ENCODE results near the gene FBXW9. TPM values are rescaled to one million over a fixed set of nuclear protein-coding genes. Genes with fewer than 3 reads are reported as not detected.
"Not testable (repeated sequence)": the region's sequence is repeated elsewhere in the genome, so short reads cannot be mapped to it uniquely, and the experiment has no call there.

FBXW9 gene
- total RNA-seq, 4 donors from 2014 or later = 3.8 to 7.5 (median 4.1) TPM

GRCh38 chr19:12733369-12734214 is 37.2 kb upstream of the FBXW9 start:
- Histone ChIP-seq H3K9me3 (no peaks in the 10 kb centered on the region), H3K36me3 (peaks cover 0 to 36% of the 10 kb centered on the region in 2 donors), H3K27ac (peak overlapping the region; percentile 94 to 97 (median 96)), H3K27me3 (no peaks in the 10 kb centered on the region), H3K4me1 (peaks cover 4 to 67% (median 34%) of the 10 kb centered on the region in 3 donors), H3K4me3 (peak overlapping the region; percentile 99)
- TF ChIP-seq POLR2AphosphoS5 (IDR thresholded peaks at IDR 0.05) (peak; percentile 53), POLR2A (IDR thresholded peaks at IDR 0.05) (no peak), CTCF (IDR thresholded peaks at IDR 0.05) (peak in 1 of 4 experiments; percentile 10), EP300 (IDR thresholded peaks at IDR 0.05) (no peak)
- ATAC-seq = no peak
- WGBS, 2 donors (ENCODE audit: low coverage in 1 of 2) = 0% methylated on average over 6 to 7 of the region's 15 CpGs

GRCh38 chr19:12731337-12731736 is 34.9 kb upstream of the FBXW9 start:
- Histone ChIP-seq H3K9me3 (no peaks in the 10 kb centered on the region), H3K4me3 (no peak overlapping the region), H3K4me1 (peaks cover 4 to 50% (median 26%) of the 10 kb centered on the region in 3 donors), H3K27ac (no peak overlapping the region), H3K36me3 (peaks cover 0 to 44% of the 10 kb centered on the region in 2 donors), H3K27me3 (no peaks in the 10 kb centered on the region)
- 69 to 84% methylated on average over 2 to 5 of the region's 24 CpGs for WGBS, 2 donors (ENCODE audit: low coverage in 1 of 2)
- ATAC-seq = no peak
- TF ChIP-seq POLR2A (IDR thresholded peaks at IDR 0.05) = no peak

- H3K27ac ChIP-seq = no peak overlapping the region
Observed at GRCh38 chr19:12730064-12730463, 33.6 kb upstream of the FBXW9 start.

GRCh38 chr19:12727745-12728433 is 31.5 kb upstream of the FBXW9 start:
- no peak overlapping the region for H3K27ac ChIP-seq
- TF ChIP-seq POLR2A (IDR thresholded peaks at IDR 0.05) = no peak
- peaks cover 0 to 45% (median 25%) of the 10 kb centered on the region in 3 donors for H3K4me1 ChIP-seq
- H3K36me3 ChIP-seq = peaks cover 0 to 44% of the 10 kb centered on the region in 2 donors
- no peak for ATAC-seq
- H3K4me3 ChIP-seq = no peak overlapping the region
- no peaks in the 10 kb centered on the region for H3K9me3 ChIP-seq
- WGBS, 2 donors (ENCODE audit: low coverage in 1 of 2) = no CpG with 5 or more reads among the region's 9 CpGs
- no peaks in the 10 kb centered on the region for H3K27me3 ChIP-seq

More at GRCh38 chr19:12730064-12730463, 33.6 kb upstream of the FBXW9 start:
- Histone ChIP-seq H3K9me3 (no peaks in the 10 kb centered on the region), H3K27me3 (no peaks in the 10 kb centered on the region), H3K4me1 (peaks cover 4 to 43% (median 25%) of the 10 kb centered on the region in 3 donors), H3K4me3 (no peak overlapping the region), H3K36me3 (peaks cover 0 to 44% of the 10 kb centered on the region in 2 donors)
- WGBS, 2 donors (ENCODE audit: low coverage in 1 of 2) = 69 to 71% methylated on average over 1 to 2 of the region's 3 CpGs
- ATAC-seq = no peak
- TF ChIP-seq EP300 (IDR thresholded peaks at IDR 0.05) (no peak), CTCF (IDR thresholded peaks at IDR 0.05) (no peak), POLR2AphosphoS5 (IDR thresholded peaks at IDR 0.05) (no peak), POLR2A (IDR thresholded peaks at IDR 0.05) (no peak)

GRCh38 chr19:12726988-12727316 is 30.5 kb upstream of the FBXW9 start:
- H3K9me3 ChIP-seq = no peaks in the 10 kb centered on the region
- no peak overlapping the region for H3K27ac ChIP-seq
- peaks cover 0 to 44% of the 10 kb centered on the region in 2 donors for H3K36me3 ChIP-seq
- ATAC-seq = no peak
- H3K27me3 ChIP-seq = no peaks in the 10 kb centered on the region
- 83 to 96% methylated on average over 1 to 2 of the region's 2 CpGs for WGBS, 2 donors (ENCODE audit: low coverage in 1 of 2)
- TF ChIP-seq POLR2A (IDR thresholded peaks at IDR 0.05) (no peak), EP300 (IDR thresholded peaks at IDR 0.05) (no peak), CTCF (IDR thresholded peaks at IDR 0.05) (no peak), POLR2AphosphoS5 (IDR thresholded peaks at IDR 0.05) (no peak)
- no peak overlapping the region for H3K4me3 ChIP-seq
- peaks cover 0 to 38% (median 17%) of the 10 kb centered on the region in 3 donors for H3K4me1 ChIP-seq

GRCh38 chr19:12725612-12726011 is 29.2 kb upstream of the FBXW9 start:
- WGBS, 2 donors (ENCODE audit: low coverage in 1 of 2) = 82 to 97% methylated on average over 7 to 8 of the region's 10 CpGs
- ATAC-seq = not testable (repeated sequence)

More at GRCh38 chr19:12725612-12726011, 29.2 kb upstream of the FBXW9 start:
- peaks cover 0 to 32% of the 10 kb centered on the region in 2 donors for H3K36me3 ChIP-seq
- H3K9me3 ChIP-seq, H3K27me3 ChIP-seq, H3K27ac ChIP-seq, H3K4me3 ChIP-seq: not testable (repeated sequence)
- H3K4me1 ChIP-seq = peaks cover 0 to 34% (median 15%) of the 10 kb centered on the region in 3 donors
